DLD1 (cell line): ENCODE results near the gene KIAA0232.

Experiments used
- in situ Hi-C: cut with HindIII; loops from 2 replicates; pipeline ENCODE4 v1.10.0; 2017; ENCODE audit warnings: low sequenced_read_pairs

KIAA0232 gene

DNA sequence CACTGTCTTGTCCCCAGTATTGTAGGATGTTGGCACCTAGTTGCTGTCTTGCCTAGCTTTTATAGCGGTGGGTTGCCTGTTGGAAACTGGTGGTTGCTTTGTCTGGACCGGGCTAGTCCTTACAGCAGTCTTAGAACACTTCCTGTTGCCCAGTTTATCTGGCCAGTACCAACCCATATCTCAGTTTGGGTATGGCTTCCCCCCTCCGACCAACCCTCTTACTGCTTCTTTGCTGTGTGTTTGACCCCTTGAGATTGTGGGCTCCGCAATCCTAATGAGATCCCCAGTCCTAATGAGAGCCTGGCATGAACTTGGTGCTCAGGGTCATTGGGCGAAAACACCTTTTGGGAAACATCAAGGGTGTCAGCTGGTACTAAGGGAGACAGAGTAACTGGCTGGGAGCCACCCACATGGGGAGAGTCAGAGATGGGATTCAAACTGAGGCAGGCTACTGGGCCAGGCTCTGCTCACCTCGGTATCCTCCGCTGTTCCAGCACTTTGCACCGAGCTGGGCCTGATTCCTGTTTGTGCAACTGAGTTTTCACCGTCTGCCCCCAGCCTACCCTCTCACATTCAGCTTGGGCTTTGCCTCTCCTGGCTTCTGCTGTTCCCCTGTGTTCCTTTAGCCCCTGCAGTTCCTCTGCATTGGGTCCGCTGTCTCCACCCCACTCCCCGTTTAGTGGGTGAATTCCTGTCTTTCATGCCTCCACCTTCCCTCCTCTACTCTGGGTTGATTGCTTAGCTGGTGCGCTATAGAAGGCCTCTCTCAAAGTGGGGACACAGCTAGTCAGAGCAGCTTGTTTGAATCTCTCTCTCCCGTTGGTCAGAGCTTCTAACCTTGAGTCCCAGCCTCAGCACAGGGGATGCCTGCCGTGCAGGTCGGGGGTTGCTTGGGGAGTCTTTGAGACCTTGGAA lies 128.7 kb downstream of the KIAA0232 start:
- in situ Hi-C loops, result loop anchor here (25.0 kb wide), 1 partner anchor 176 kb away; no protein-coding TSS in a partner anchor

GRCh38 chr4:6911917-6912316 lies 129.4 kb downstream of the KIAA0232 start:
- in situ Hi-C loops, result loop anchor here (25.0 kb wide), 1 partner anchor 175 kb away; no protein-coding TSS in a partner anchor

- in situ Hi-C loops, result loop anchor here (25.0 kb wide), 1 partner anchor 175 kb away; no protein-coding TSS in a partner anchor
Measured at GRCh38 chr4:6912441-6912840, 129.9 kb downstream of the KIAA0232 start.

- in situ Hi-C loops, result loop anchor here (25.0 kb wide), 1 partner anchor 174 kb away; no protein-coding TSS in a partner anchor
Measured at GRCh38 chr4:6913350-6913905, 130.9 kb downstream of the KIAA0232 start.

DNA sequence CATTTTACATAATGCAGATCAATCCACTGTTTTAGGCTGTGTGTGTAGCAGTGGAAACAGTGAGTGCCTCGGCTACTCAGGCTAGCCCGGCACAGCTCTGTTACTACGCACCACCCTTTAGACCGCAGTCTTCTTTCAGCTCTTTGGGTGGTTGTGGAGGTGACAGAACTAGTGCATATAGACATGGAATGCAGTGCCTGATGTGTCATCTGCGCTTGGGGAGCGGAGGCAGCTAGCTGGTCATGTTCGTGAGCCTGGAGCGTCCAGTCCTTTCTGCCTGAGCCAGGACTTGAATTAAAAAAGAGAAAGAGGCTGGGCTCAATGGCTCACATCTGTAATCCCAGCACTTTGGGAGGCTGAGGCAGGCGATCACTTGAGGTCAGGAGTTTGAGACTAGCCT lies 131.9 kb downstream of the KIAA0232 start:
- in situ Hi-C loops, result loop anchor here (25.0 kb wide), 1 partner anchor 173 kb away; no protein-coding TSS in a partner anchor

DNA sequence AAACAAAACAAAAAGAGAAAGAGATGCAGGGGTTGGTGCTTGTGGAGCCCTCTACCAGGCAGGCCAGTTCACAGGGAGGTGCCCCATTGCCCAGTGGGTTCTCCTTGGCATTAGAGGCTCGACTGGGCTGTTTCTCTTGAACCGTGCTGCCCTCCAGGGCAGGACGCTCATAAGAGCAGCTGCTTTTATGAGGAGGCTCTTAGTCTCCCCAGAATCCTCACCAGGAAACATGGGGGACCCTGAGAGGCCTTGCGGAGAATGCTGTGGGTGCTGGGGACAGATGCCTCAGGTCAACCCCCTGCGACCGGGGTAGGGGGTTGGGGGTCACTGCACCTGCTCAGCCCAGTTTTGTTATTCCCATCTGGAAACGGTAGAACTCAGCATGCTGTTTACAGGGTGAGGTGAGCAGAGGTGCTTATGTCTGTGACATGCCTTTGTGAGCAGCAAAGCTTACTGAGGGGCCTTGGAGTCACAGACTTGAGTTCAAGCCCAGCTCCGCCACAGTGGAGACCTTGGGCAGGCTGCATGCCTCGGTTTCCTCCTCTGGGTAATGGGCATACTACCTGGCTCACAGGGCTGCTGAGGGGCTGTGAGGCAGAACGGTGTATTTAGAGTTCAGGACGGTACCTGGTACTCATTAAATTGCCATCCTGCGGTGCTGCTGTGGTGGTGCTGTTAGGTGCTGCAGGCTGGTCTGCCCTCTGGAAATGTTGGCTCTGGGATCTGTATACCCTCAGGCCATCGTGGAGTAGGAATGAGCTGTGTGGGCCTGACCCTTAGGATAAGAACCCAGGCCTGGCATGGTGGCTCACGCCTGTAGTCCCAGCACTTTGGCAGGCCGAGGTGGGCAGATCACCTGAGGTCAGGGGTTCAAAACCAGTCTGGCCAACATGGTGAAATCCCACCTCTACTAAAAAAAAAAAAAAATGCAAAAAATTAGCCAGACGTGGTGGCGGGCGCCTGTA lies 132.8 kb downstream of the KIAA0232 start:
- in situ Hi-C loops, result loop anchor here (25.0 kb wide), 1 partner anchor 172 kb away; no protein-coding TSS in a partner anchor

- in situ Hi-C loops, result loop anchor here (25.0 kb wide), 1 partner anchor 171 kb away; no protein-coding TSS in a partner anchor
Measured at GRCh38 chr4:6916069-6916586, 133.6 kb downstream of the KIAA0232 start.

- in situ Hi-C loops, result loop anchor here (25.0 kb wide), 1 partner anchor 170 kb away; no protein-coding TSS in a partner anchor
Measured at GRCh38 chr4:6916587-6917460, 134.3 kb downstream of the KIAA0232 start.

DNA sequence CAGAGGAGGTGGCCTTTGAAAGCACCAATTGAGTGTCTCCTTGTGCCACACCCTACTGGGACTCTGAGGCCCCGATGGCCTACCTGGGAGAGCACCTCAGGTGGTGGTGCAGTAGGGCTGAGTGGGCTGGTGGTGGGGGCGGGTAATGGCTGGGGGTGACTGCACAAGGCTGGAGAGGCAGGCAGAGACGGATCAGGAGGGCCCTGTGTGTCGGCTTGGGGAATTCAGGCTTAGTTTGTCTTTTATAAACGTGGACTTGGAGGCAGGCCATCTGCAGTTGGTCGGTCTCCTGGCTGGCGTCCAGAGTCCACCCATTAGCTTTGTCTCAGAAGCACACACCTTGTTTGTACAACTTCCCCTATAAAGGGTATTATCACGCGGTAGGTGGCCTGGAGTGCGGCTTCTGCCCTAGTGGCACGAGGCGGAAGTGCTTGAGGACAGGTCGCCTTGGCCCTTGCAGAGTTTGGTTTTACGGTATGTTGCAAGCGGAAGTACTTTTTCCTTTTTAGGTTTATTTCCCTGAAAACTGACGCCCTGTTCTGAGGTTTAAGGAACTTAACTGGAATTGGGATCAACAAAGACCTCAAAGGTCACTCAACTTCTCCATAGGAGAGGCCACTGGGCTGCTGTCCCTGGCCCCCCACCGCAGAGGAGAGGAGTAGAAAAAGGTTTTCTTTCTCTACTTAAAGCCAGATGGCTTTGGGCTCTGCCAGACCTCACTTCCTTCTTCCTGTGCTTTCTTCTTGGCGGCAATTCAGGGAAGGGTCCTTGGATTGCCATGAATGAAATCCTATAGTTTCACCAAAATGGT lies 135.1 kb downstream of the KIAA0232 start:
- in situ Hi-C loops, result loop anchor here (25.0 kb wide), 1 partner anchor 170 kb away; no protein-coding TSS in a partner anchor

- in situ Hi-C loops, result loop anchor here (25.0 kb wide), 1 partner anchor 169 kb away; no protein-coding TSS in a partner anchor
Measured at GRCh38 chr4:6918338-6918737, 135.8 kb downstream of the KIAA0232 start.

DNA sequence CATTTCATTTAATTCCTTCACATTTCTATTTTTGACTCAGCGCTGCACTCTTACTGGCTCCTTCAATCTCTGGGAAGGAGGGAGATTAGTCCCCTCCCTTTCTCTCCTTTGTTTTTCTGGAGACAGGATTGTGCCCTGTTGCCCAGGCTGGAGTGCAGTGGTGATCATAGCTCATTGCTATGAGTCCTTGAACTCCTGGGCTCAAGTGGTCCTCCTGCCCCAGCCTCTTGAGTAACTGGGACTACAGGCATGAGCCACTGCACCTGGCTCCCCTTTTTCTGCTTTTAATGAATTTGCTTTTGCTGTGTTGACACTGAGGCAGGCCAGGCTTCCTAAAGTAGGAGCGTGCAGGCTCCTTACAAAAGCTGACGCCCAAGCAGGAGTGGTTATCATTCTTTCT lies 137.6 kb downstream of the KIAA0232 start:
- in situ Hi-C loops, result loop anchor here (25.0 kb wide), 1 partner anchor 167 kb away; no protein-coding TSS in a partner anchor

DNA sequence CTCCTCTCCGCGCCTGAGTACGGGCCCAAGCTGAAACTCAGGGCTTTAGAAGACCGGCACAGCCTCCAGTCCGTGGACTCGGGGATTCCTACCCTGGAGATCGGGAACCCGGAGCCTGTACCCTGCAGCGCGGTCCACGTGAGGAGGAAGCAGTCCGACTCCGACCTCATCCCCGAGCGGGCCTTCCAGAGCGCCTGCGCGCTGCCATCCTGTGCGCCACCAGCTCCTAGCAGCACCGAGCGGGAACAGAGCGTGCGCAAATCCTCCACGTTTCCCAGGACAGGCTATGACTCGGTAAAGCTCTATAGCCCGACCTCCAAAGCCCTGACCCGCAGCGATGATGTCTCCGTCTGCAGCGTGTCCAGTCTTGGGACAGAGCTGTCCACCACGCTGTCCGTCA lies 141.0 kb downstream of the KIAA0232 start:
- in situ Hi-C loops, result loop anchor here (25.0 kb wide), 1 partner anchor 164 kb away; no protein-coding TSS in a partner anchor

DNA sequence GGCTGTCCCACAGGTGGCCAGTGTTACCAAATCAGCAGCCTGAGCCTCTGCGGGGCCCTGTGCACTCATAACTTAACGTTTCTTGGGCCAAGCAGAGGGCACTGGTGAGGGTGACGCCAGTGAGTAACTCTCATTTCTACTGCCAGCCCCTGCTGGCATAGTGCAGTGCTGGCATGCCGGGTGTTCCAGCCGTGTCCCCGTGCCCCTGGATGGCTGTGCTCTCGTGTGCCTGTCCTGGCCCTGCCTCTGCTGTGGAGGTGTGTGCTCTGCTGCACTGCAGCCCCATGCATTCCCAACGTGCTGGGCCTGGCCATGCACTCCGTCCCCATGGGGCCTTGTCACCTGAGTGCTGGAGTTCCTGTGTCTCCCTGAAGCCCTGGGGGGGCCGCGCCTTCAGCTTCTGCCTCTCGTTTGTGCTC lies 141.8 kb downstream of the KIAA0232 start:
- in situ Hi-C loops, result loop anchor here (25.0 kb wide), 1 partner anchor 163 kb away; no protein-coding TSS in a partner anchor

GRCh38 chr4:6925357-6925836 lies 142.9 kb downstream of the KIAA0232 start:
- in situ Hi-C loops, result no loop called here

DNA sequence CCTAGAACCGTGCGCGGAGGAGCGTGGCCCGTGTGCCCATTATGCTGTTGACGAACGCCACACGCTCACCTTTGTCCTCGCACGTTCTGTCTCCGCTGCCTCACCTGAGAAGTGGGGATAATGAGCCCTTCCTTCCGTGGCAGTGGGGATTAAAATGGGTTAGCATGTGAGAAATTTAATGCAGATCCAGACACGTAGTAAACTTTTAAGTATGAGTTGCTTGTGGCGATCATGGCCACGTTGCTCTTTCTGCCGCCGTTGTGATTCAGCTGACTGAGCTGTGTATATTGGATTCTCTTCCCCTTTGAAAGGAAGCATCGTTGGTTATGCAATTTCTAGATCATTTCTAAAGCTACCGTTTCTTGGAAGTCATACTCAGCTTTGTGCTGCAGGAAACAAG lies 143.6 kb downstream of the KIAA0232 start:
- in situ Hi-C loops, result no loop called here

DNA sequence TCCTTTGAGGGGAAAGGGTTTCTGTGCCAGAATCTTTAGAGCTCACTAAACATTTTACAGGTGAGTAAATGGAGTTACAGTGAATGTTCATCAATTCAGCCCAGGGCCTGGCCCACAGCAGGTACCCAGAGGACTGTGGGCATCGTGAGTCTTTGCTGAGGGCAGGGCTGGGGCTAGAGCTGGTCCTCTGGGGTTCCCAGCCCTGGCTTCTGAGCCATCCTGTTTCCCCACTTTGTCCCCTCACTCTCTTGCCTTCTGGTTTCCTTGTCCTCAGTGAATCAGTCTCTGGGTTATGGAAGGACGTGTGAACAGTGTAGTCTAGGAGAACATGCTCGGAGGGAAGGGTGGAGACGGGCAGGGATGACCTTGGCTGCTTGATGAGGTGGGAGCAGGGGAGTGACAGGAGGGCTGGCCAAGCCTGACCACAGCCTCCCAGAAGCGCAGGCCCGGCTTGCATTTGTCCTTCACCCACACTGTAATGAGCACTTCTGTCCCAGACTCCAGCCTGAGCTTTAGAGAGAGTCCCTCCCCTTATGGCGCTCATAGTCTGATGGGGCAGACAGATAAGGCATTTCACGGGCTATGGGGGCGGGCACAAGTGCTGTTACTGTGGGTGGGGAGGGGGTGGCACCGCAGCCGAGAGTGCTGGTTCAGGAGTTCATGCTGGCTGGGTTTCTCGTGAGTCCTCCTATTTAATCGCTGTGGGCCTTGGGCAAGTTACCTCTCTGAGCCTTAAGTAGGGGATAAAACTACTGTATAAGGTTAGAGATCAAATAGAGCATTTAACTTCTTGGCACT lies 144.4 kb downstream of the KIAA0232 start:
- in situ Hi-C loops, result no loop called here

- in situ Hi-C loops, result no loop called here
Measured at GRCh38 chr4:6928081-6928480, 145.6 kb downstream of the KIAA0232 start.
